Measurements from ENCODE around the gene C16orf46. TPM values are rescaled to one million over a fixed set of nuclear protein-coding genes. Genes with fewer than 3 reads are reported as not detected.
A peak's percentile ranks its signal among the peaks of the same experiment; 100 is the strongest.

C16orf46 gene
- total and polyA plus RNA-seq, 2 of the 13 experiments (the other 11 are each of a cell fraction or from before 2014, with no cell fraction given) = 0.38 to 0.55 TPM

GRCh38 chr16:81123092-81123852, 46.2 kb upstream of the C16orf46 start (continued):
- no peak for TF ChIP-seq KMT2A (CRISPR knock-in tag; IDR thresholded peaks at IDR 0.05)
- TF ChIP-seq MYNN (CRISPR knock-in tag; IDR thresholded peaks at IDR 0.05; ENCODE audit: low read depth) = no peak
- TF ChIP-seq LCORL (IDR thresholded peaks at IDR 0.05) = no peak
- TF ChIP-seq LCORL (CRISPR knock-in tag; IDR thresholded peaks at IDR 0.05) = peak; percentile 53; the same call in 1 of the 2 replicates
- peak; percentile 88 for TF ChIP-seq NR2C2 (CRISPR knock-in tag; IDR thresholded peaks at IDR 0.05; ENCODE audit: borderline replicate concordance)
- no peak for TF ChIP-seq MLLT10 (CRISPR knock-in tag; IDR thresholded peaks at IDR 0.05)
- no peak for TF ChIP-seq GMEB2 (CRISPR knock-in tag; IDR thresholded peaks at IDR 0.05; ENCODE audit: low read depth)
- TF ChIP-seq ZNF703 (CRISPR knock-in tag; IDR thresholded peaks at IDR 0.05; ENCODE audit: borderline replicate concordance) = no peak
- TF ChIP-seq ZNF124 (CRISPR knock-in tag; IDR thresholded peaks at IDR 0.05) = no peak
- TF ChIP-seq THRA (CRISPR knock-in tag; IDR thresholded peaks at IDR 0.05; ENCODE audit: borderline replicate concordance) = 0 out of 2 replicates have a peak, but pooled peaks have one; percentile 14
- peak; percentile 80 for TF ChIP-seq ARID5B (CRISPR knock-in tag; IDR thresholded peaks at IDR 0.05)
- TF ChIP-seq ZNF235 (CRISPR knock-in tag; IDR thresholded peaks at IDR 0.05; ENCODE audit: borderline replicate concordance) = no peak
- no peak for TF ChIP-seq PHF8 (CRISPR knock-in tag; IDR thresholded peaks at IDR 0.05)
- 0 out of 2 replicates have a peak, but pooled peaks have one; percentile 27 for TF ChIP-seq ZNF263 (CRISPR knock-in tag; IDR thresholded peaks at IDR 0.05)
- TF ChIP-seq HNF4A (CRISPR knock-in tag; IDR thresholded peaks at IDR 0.05) = peak; percentile 96
- TF ChIP-seq KDM1A (CRISPR knock-in tag; IDR thresholded peaks at IDR 0.05) = 0 out of 2 replicates have a peak, but pooled peaks have one; percentile 27
- peak; percentile 86 for TF ChIP-seq ZNF281 (CRISPR knock-in tag; IDR thresholded peaks at IDR 0.05; ENCODE audit: borderline replicate concordance)
- no peak for TF ChIP-seq ZNF10 (CRISPR knock-in tag; IDR thresholded peaks at IDR 0.05; ENCODE audit: borderline replicate concordance, low read depth)
- TF ChIP-seq CREM (IDR thresholded peaks at IDR 0.05) = peak; percentile 64
- no peak for TF ChIP-seq CREM (CRISPR knock-in tag; IDR thresholded peaks at IDR 0.05)
- TF ChIP-seq KLF16 (CRISPR knock-in tag; IDR thresholded peaks at IDR 0.05) = peak in 1 of 2 experiments; percentile 64; a peak in 1 of 4 replicates

All from HepG2 (cell line).